GM12874 (cell line): ENCODE results near the gene CFAP141.

Source experiments
- TF ChIP-seq, protein P1 (sequence below): IDR thresholded peaks from 2 replicates; pipeline ENCODE4 v1.5.1; 2011; ENCODE audit warnings: low read depth, mild to moderate bottlenecking, control low read depth, low read length, moderate library complexity; ENCODE audit not compliant: insufficient read depth

CFAP141 gene

DNA sequence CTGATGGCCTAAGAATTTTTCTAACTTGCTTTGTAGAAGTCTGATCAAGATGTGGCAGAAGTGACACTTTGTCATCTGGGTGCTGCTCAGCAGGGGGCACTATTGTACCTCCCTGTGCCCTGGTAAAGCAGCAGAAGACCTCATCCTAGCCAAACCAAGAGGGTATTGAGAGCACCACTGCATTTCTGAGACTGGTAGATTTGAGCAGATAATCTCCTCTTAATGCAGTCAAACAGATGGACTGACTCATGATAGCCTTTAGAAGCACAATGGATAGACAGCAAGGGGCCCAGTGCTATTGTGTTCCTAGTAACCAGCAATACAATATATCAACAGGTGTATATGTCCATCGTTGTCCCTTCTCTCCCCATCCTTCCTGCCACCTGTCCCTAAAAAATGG, 20.0 kb downstream of the CFAP141 start:
- TF ChIP-seq, protein P1, sequence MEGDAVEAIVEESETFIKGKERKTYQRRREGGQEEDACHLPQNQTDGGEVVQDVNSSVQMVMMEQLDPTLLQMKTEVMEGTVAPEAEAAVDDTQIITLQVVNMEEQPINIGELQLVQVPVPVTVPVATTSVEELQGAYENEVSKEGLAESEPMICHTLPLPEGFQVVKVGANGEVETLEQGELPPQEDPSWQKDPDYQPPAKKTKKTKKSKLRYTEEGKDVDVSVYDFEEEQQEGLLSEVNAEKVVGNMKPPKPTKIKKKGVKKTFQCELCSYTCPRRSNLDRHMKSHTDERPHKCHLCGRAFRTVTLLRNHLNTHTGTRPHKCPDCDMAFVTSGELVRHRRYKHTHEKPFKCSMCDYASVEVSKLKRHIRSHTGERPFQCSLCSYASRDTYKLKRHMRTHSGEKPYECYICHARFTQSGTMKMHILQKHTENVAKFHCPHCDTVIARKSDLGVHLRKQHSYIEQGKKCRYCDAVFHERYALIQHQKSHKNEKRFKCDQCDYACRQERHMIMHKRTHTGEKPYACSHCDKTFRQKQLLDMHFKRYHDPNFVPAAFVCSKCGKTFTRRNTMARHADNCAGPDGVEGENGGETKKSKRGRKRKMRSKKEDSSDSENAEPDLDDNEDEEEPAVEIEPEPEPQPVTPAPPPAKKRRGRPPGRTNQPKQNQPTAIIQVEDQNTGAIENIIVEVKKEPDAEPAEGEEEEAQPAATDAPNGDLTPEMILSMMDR, result peak; percentile 68

DNA sequence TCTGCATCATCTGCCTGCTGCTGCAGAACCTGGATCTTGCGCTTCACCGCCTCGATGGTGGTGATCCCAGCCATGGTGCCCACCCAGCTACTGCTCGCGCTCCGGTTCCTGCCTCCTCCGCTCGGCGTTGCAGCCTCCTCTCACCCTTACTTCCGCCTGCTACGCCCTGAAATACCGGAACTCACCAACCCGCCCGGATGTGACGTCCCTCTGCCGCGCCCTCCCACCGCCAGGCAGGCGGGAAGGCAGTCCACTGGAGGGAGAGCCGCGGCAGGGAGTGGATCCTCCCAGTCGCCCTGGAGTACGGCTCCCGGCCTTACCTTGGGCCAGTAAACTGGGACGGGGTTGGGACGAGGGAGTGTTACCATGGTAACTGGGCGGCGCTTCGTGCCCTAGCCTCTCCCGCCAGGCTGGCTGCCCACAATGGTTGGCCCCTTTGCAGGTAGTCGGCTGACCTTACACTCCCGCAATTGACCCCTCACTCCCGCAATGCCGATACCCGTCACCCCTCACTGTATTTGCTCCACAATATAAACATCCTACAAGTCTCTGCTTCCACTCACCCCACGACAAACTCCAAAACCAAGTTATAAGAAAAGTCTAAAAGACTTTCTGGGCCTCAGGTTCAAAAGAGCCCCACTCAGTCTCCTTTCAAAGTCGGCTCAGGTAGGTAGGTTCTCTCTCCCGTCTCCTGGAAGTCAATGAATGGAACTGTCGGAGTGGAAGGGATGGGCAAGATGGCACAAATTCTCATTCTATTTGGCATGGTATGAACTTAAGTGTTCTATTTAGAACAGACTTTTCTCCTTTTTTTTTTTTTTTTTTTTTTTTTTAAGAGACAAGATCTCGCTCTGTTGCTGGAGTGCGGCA, 22.9 kb downstream of the CFAP141 start:
- TF ChIP-seq, protein P1, result no peak

DNA sequence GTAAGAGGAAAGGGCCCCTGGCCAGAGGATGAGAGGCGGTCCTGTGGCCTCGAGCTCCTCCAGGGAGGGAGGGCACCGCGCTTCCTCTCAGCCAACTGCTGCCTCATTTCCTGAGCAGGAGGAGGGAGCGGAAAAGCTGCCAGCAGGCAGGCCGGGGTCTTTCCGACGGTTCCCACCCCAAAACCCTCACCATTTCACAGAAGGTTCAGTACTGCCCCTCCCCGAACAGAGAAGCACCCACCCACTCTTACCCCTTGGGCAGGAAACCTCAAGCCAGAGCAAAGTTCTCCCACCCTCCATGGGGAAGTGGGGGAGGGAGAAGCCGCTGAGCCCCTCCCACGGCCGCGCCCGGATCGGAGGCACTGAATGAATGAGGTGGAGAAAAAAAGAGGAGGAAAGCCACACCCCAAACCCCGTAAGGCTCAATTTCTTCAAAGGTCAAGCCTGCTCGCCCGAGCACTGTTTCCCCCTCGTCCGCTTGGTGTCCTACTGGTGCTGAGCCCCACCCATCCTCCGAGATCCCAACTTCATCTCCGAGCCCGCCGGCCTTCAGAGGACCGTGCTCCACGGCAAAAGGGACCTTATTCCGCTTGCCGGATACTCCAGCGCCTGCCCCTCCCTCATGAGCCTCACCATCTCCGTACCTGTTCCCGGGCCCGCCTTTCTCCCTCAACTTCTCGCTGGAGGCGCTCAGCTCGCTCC, 23.6 kb downstream of the CFAP141 start:
- TF ChIP-seq, protein P1, result no peak

DNA sequence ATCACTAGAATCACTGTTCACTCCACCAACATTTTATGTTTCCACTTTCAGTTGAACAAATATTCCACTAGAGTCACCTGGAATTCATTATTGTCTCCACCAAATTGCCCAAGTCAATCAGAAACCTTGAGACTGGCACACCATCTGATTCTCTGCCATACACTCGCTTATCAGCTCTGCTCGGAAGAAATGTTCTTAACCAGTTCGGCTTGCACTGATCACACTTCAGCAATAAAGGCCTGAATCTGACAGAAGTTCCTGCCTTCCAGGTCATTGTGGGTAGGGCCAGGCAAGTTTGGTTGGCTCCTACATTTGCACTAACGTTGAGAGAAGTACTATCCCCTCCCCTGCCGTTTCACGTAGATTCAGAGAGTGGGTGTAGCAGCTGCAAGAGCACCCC, 24.2 kb downstream of the CFAP141 start:
- TF ChIP-seq, protein P1, result no peak

DNA sequence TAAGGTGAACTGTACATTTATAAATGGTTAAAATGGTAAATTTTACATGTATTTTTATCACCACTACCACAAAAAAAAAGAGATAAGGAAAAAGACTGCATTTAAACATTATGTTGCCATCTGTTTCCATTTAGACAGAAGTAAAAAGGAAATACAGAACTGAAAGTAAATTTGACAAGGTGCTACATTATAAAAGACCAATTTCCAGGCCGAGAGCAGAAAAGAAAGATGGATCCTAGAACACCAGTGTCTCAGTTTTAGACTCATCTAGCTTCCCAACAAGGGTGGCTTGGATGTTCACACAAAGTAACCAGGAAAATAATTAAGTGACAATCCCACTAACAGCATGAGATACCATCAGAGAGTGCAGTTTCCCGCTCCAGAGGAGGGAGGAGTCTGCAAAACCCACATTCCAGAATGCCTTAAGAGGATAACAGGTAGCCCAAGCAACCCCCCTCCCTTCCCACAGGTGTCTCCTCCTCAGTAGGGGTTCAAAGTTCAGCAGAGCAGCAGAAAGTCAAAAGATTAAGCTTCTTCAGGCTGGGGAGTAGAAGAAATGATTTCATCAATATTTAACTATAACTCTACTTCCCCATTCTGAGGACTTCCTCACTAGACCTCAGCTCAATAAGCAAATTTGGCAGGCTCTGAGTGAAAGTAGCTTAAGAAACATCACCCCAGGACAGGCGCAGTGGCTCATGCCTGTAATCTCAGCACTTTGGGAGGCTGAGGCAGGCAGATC, 26.0 kb downstream of the CFAP141 start:
- TF ChIP-seq, protein P1, result no peak

DNA sequence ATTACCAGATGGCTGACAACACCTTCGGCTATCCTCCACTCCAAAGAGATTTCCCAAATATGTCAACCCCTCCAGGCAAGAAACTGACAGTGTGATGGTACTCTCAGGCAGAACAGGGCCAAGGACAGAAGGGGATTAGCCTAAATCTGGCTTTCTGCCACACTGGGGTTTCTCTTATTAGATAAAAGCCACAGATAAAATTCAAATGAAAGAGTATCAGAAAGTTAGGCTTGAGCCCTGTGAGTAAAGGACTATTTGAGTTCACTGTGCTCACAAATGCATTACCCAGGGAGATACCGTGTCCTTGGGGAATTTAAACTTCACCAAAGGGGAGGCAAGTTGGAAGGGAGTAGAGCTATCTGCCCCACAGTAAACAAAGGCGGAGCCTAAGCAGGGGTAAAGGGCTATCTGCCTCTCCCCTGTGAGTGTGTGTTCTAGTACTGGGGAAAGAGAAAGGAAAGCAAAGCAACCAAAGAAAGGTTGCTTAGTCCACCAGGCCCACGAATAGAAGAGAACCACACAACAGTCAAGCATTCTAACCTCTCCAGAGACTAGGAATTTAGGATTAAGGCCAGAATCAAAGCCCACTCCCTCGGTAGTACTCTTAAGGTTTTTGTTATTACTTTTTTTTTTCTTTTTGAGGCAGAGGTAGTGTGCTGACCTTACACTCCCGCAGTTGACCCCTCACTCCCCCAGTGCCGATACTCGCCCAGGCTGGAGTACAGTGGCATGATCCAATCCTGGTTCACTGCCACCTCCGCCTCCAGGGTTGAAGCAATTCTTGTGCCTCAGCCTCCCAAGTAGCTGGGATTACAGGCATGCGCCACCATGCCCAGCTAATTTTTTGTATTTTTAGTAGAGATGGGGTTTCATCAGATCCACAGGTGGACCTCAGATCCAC, 27.0 kb downstream of the CFAP141 start:
- TF ChIP-seq, protein P1, result no peak
